ENCODE results near the gene CLEC18B.

- no peak for TF ChIP-seq GATA2 (IDR thresholded peaks at IDR 0.05; ENCODE audit: low read depth, low read length)
- TF ChIP-seq GATA3 (IDR thresholded peaks at IDR 0.05; ENCODE audit: low read depth, low read length), result no peak
Measured at GRCh38 chr16:74460542-74460941, 39.3 kb upstream of the CLEC18B start.
